ENCODE data around the gene MS4A18. TPM values are rescaled to one million over a fixed set of nuclear protein-coding genes. Genes with fewer than 3 reads are reported as not detected.

Gene MS4A18
- total and polyA plus RNA-seq, 10 of the 15 experiments (the other 5 are each of a cell fraction or from before 2014, with no cell fraction given) = not detected

GRCh38 chr11:60739114-60739513 lies 14.6 kb downstream of the MS4A18 start:
- ATAC-seq (no peak), FAIRE-seq (no peak), DNase-seq (ENCODE audit: low read depth, low spot score) (no peak)
- ChIA-PET CTCF (interaction anchor here (0.6 kb wide), 1 partner anchor 120 kb away, joined by 3 read pairs; no protein-coding TSS in a partner anchor), RAD21 (ENCODE audit: unreplicated experiment) (no interaction called here), SMC1A (ENCODE audit: uncharacterized antibody, unreplicated experiment) (no interaction called here), POLR2A (no interaction called here)
- no peak overlapping the region for H3K4me2 ChIP-seq (ENCODE audit: control insufficient read depth, insufficient read depth)
- no peak for TF ChIP-seq HDAC2 (IDR thresholded peaks at IDR 0.05)
- TF ChIP-seq TAF1 (IDR thresholded peaks at IDR 0.05; ENCODE audit: borderline replicate concordance, low read depth, low read length) = no peak
- TF ChIP-seq REST (IDR thresholded peaks at IDR 0.05; ENCODE audit: low read depth, low read length) = no peak
- peak in 2 of 3 experiments; percentile 14 to 17; a peak in 1 of 6 replicates for TF ChIP-seq CTCF (IDR thresholded peaks at IDR 0.05 in 2 of 3, conservative IDR thresholded peaks at IDR 0.05 in 1 of 3; ENCODE audit: control insufficient read depth in 2 of 3, extremely low read depth in 1 of 3, insufficient read depth in 1 of 3, low read depth in 3 of 3, low read length in 3 of 3)
- intact Hi-C loops (cut with micrococcal nuclease; ENCODE audit: unreplicated experiment) = no loop called here
- no peaks in the 10 kb centered on the region for H4K20me1 ChIP-seq (ENCODE audit: control insufficient read depth, insufficient read depth)
- no peaks in the 10 kb centered on the region for H3K79me2 ChIP-seq (ENCODE audit: control insufficient read depth, insufficient read depth, low read length)
- in situ Hi-C loops (cut with MboI) = no loop called here
- no peak overlapping the region for H3K4me3 ChIP-seq
- BruUV-seq (replicated peaks) = no TSS peak
- H3K9me3 ChIP-seq (replicated peaks; ENCODE audit: control insufficient read depth, insufficient read depth, low read length) = no peaks in the 10 kb centered on the region
- H2AFZ ChIP-seq (ENCODE audit: control insufficient read depth, low read depth, low read length) = no peak overlapping the region
- H3K36me3 ChIP-seq (ENCODE audit: control insufficient read depth in 2 of 2, insufficient read depth in 2 of 2, low read length in 1 of 2) = no peaks in the 10 kb centered on the region
- 39% methylated on average over 7 of the region's 7 CpGs for WGBS (ENCODE audit: insufficient coverage, insufficient replicate concordance, low lambda C conversion rate, missing lambda C conversion rate)
- H3K27ac ChIP-seq (ENCODE audit: control insufficient read depth, insufficient read depth) = no peak overlapping the region
- H3K27me3 ChIP-seq (replicated peaks in 1 of 2; ENCODE audit: control insufficient read depth in 2 of 2, insufficient read depth in 2 of 2, low read length in 1 of 2) = no peaks in the 10 kb centered on the region
- no peak overlapping the region for H3K9ac ChIP-seq (ENCODE audit: control insufficient read depth, insufficient read depth, low read length)
- no peaks in the 10 kb centered on the region for H3K4me1 ChIP-seq (ENCODE audit: control insufficient read depth, insufficient read depth, low read length)
